A673 (cell line): ENCODE results near the gene OSBPL8.

Source experiments
- CTCF ChIP-seq: fragments of 300-800, 200-600 bp; sonication (generic); conservative IDR thresholded peaks from 2 replicates; pipeline ENCODE4 v1.5.1; 2017; ENCODE audit warnings: low read depth, mild to moderate bottlenecking, antibody characterized with exemption, low read length, moderate library complexity, mixed read lengths
- EZH2 ChIP-seq: fragments of 200-600 bp; sonication (generic); IDR thresholded peaks from 2 replicates; pipeline ENCODE4 v1.6.1; 2017; ENCODE audit warnings: borderline replicate concordance, low read depth, mild to moderate bottlenecking, mixed read lengths, antibody characterized with exemption, low read length; ENCODE audit not compliant: poor library complexity, severe bottlenecking

- TF ChIP-seq CTCF (no peak), EZH2 (no peak)
These were observed 27.1 kb downstream of the OSBPL8 start for GRCh38 chr12:76532520-76532919.
